Mucosa of gallbladder (tissue), 1 donor: ENCODE data around the gene ZRANB3. TPM values are rescaled to one million over a fixed set of nuclear protein-coding genes. Genes with fewer than 3 reads are reported as not detected.

Source experiments
- DNase-seq: peaks from one replicate; pipeline ENCODE4 v3.0.0-alpha.2; 2020; ENCODE audit warnings: low spot score
- total RNA-seq: library from RNA; stranded (reverse); gene quantifications from one replicate; pipeline ENCODE4 v1.2.1, GENCODE V29; 2021
- donor health status: DM: no; HTN: no; CAD: no.

ZRANB3 gene
- total RNA-seq, 1 donor from 2014 or later, result 4.8 TPM

GRCh38 chr2:135252805-135253458 is 278.1 kb downstream of the ZRANB3 start:
- DNase-seq, result no peak

GRCh38 chr2:135248611-135249010 is 282.4 kb downstream of the ZRANB3 start:
- DNase-seq, result no peak

GRCh38 chr2:135246711-135247270 is 284.2 kb downstream of the ZRANB3 start:
- no peak for DNase-seq

GRCh38 chr2:135245071-135245470 is 285.9 kb downstream of the ZRANB3 start:
- DNase-seq, result no peak

GRCh38 chr2:135238651-135239050 is 292.4 kb downstream of the ZRANB3 start:
- DNase-seq, result no peak

GRCh38 chr2:135230150-135230549 is 300.9 kb downstream of the ZRANB3 start:
- DNase-seq, result no peak

- DNase-seq, result no peak
Measured at GRCh38 chr2:135227386-135227785, 303.6 kb downstream of the ZRANB3 start.

GRCh38 chr2:135226961-135227360 is 304.1 kb downstream of the ZRANB3 start:
- DNase-seq, result no peak

- no peak for DNase-seq
Measured at GRCh38 chr2:135225781-135226180, 305.2 kb downstream of the ZRANB3 start.

- no peak for DNase-seq
Measured at GRCh38 chr2:135219226-135219625, 311.8 kb downstream of the ZRANB3 start.

- no peak for DNase-seq
Measured at GRCh38 chr2:135218426-135218825, 312.6 kb downstream of the ZRANB3 start.

GRCh38 chr2:135212757-135213156 is 318.3 kb downstream of the ZRANB3 start:
- no peak for DNase-seq

- DNase-seq, result no peak
Measured at GRCh38 chr2:135208016-135208415, 323.0 kb downstream of the ZRANB3 start.

- DNase-seq, result peak; percentile 43
Measured at GRCh38 chr2:135203944-135204343, 327.1 kb downstream of the ZRANB3 start.

- no peak for DNase-seq
Measured at GRCh38 chr2:135202751-135203150, 328.3 kb downstream of the ZRANB3 start.

GRCh38 chr2:135198481-135198880 is 332.5 kb downstream of the ZRANB3 start:
- DNase-seq, result no peak

GRCh38 chr2:135190799-135191198 is 340.2 kb downstream of the ZRANB3 start:
- no peak for DNase-seq

- DNase-seq, result no peak
Measured at GRCh38 chr2:135189148-135189547, 341.9 kb downstream of the ZRANB3 start.

- no peak for DNase-seq
Measured at GRCh38 chr2:135187270-135187669, 343.7 kb downstream of the ZRANB3 start.

GRCh38 chr2:135186054-135186453 is 345.0 kb downstream of the ZRANB3 start:
- no peak for DNase-seq

GRCh38 chr2:135183822-135184221 is 347.2 kb downstream of the ZRANB3 start:
- no peak for DNase-seq

- DNase-seq, result no peak
Measured at GRCh38 chr2:135182601-135183000, 348.4 kb downstream of the ZRANB3 start.

GRCh38 chr2:135182190-135182589 is 348.8 kb downstream of the ZRANB3 start:
- DNase-seq, result no peak

GRCh38 chr2:135179689-135180088 is 351.3 kb downstream of the ZRANB3 start:
- no peak for DNase-seq
